Uterus (tissue), 2 donors: Measurements from ENCODE around the gene PCP4.

ENCODE experiments used
- CTCF ChIP-seq, 4 experiments: fragments of 200-600 bp in 2 of 4; fragments of 450-650 bp in 2 of 4; sonication (generic) in 2 of 4; IDR thresholded peaks; one replicate each; pipeline ENCODE4 v1.5.1; 2016 to 2019; ENCODE audit warnings: antibody characterized with exemption in 4 of 4, mild to moderate bottlenecking in 2 of 4, moderate library complexity in 1 of 4
- POLR2A ChIP-seq, 2 donors: fragments of 450-650 bp; IDR thresholded peaks; one replicate each; pipeline ENCODE4 v1.6.1; 2016; ENCODE audit warnings: antibody characterized with exemption in 2 of 2, mild to moderate bottlenecking in 1 of 2, moderate library complexity in 1 of 2

- no peak for TF ChIP-seq CTCF (IDR thresholded peaks at IDR 0.05)
- no peak for TF ChIP-seq POLR2A (IDR thresholded peaks at IDR 0.05)
These were observed 87.3 kb downstream of the PCP4 start for GRCh38 chr21:39954570-39954969.
